Measurements from ENCODE around the gene TMEM161A.
"Not testable (repeated sequence)": the region's sequence is repeated elsewhere in the genome, so short reads cannot be mapped to it uniquely, and the experiment has no call there.

The TMEM161A gene

GRCh38 chr19:19155495-19156219 is 17.4 kb upstream of the TMEM161A start:
- no peak for DNase-seq (ENCODE audit: low spot score)

- DNase-seq (ENCODE audit: low spot score): no peak
Measured at GRCh38 chr19:19154768-19155494, 16.7 kb upstream of the TMEM161A start.

- no peak for DNase-seq (ENCODE audit: low spot score)
Measured at GRCh38 chr19:19152668-19153384, 14.5 kb upstream of the TMEM161A start.

GRCh38 chr19:19151418-19151817 is 13.1 kb upstream of the TMEM161A start:
- no peak for DNase-seq (ENCODE audit: low spot score)

- DNase-seq (ENCODE audit: low spot score): no peak
Measured at GRCh38 chr19:19149435-19149834, 11.2 kb upstream of the TMEM161A start.

- DNase-seq (ENCODE audit: low spot score): not testable (repeated sequence)
Measured at GRCh38 chr19:19148504-19148903, 10.2 kb upstream of the TMEM161A start.

GRCh38 chr19:19147344-19147743 is 9.1 kb upstream of the TMEM161A start:
- no peak for DNase-seq (ENCODE audit: low spot score)

GRCh38 chr19:19146865-19147264 is 8.6 kb upstream of the TMEM161A start:
- DNase-seq (ENCODE audit: low spot score): no peak

GRCh38 chr19:19145684-19146608 is 7.7 kb upstream of the TMEM161A start:
- peak; percentile 95 for DNase-seq (ENCODE audit: low spot score)

GRCh38 chr19:19145281-19145680 is 7.0 kb upstream of the TMEM161A start:
- DNase-seq (ENCODE audit: low spot score): no peak

GRCh38 chr19:19142347-19142746 is 4.1 kb upstream of the TMEM161A start:
- no peak for DNase-seq (ENCODE audit: low spot score)

- DNase-seq (ENCODE audit: low spot score): no peak
Measured at GRCh38 chr19:19140476-19140875, 2.2 kb upstream of the TMEM161A start.

GRCh38 chr19:19139876-19140229 is 1.6 kb upstream of the TMEM161A start:
- no peak for DNase-seq (ENCODE audit: low spot score)

- DNase-seq (ENCODE audit: low spot score): no peak
Measured at GRCh38 chr19:19137556-19138108, 646 bp downstream of the TMEM161A start.

- not testable (repeated sequence) for DNase-seq (ENCODE audit: low spot score)
Measured at GRCh38 chr19:19135713-19136112, 2.6 kb downstream of the TMEM161A start.

GRCh38 chr19:19134687-19135158 is 3.6 kb downstream of the TMEM161A start:
- no peak for DNase-seq (ENCODE audit: low spot score)

GRCh38 chr19:19133985-19134384 is 4.3 kb downstream of the TMEM161A start:
- DNase-seq (ENCODE audit: low spot score): no peak

GRCh38 chr19:19132912-19133311 is 5.4 kb downstream of the TMEM161A start:
- no peak for DNase-seq (ENCODE audit: low spot score)

GRCh38 chr19:19131989-19132388 is 6.3 kb downstream of the TMEM161A start:
- DNase-seq (ENCODE audit: low spot score): no peak

- DNase-seq (ENCODE audit: low spot score): no peak
Measured at GRCh38 chr19:19126102-19126501, 12.2 kb downstream of the TMEM161A start.

- no peak for DNase-seq (ENCODE audit: low spot score)
Measured at GRCh38 chr19:19123386-19123785, 14.9 kb downstream of the TMEM161A start.
